Measurements from ENCODE around the gene LIPC. TPM values are rescaled to one million over a fixed set of nuclear protein-coding genes. Genes with fewer than 3 reads are reported as not detected.

LIPC gene
- total RNA-seq, 4 donors from 2014 or later = 0.81 to 4.6 (median 1.8) TPM

- WGBS, 2 donors = 70 to 77% methylated on average over 4 of the region's 4 CpGs
- no peaks in the 10 kb centered on the region for H3K27me3 ChIP-seq
- intact Hi-C loops (cut with DNase I) = loop anchor here (10.0 kb wide), 1 partner anchor 53 kb away; no protein-coding TSS in a partner anchor
- TF ChIP-seq POLR2A (IDR thresholded peaks at IDR 0.05) (no peak), CTCF (IDR thresholded peaks at IDR 0.05) (no peak)
- H3K4me3 ChIP-seq (replicated peaks in 1 of 3) = no peak overlapping the region
- peaks cover 72 to 77% of the 10 kb centered on the region in 2 donors for H3K4me1 ChIP-seq
- H3K27ac ChIP-seq = peak overlapping the region in 1 of 3 donors; percentile 83
- H3K36me3 ChIP-seq = no peaks in the 10 kb centered on the region
- no peak for DNase-seq
- H3K9me3 ChIP-seq = no peaks in the 10 kb centered on the region
These were observed 40.4 kb downstream of the LIPC start for GRCh38 chr15:58472221-58472620.

GRCh38 chr15:58472821-58473581 is 41.2 kb downstream of the LIPC start:
- Histone ChIP-seq H3K36me3 (no peaks in the 10 kb centered on the region), H3K9me3 (no peaks in the 10 kb centered on the region), H3K4me3 (replicated peaks in 1 of 3) (no peak overlapping the region), H3K27ac (peak overlapping the region in 2 of 3 donors; percentile 82 to 83), H3K27me3 (no peaks in the 10 kb centered on the region), H3K4me1 (peaks cover 72 to 76% of the 10 kb centered on the region in 2 donors)
- TF ChIP-seq CTCF (IDR thresholded peaks at IDR 0.05) (no peak), POLR2A (IDR thresholded peaks at IDR 0.05) (no peak)
- WGBS, 2 donors = 54 to 63% methylated on average over 8 of the region's 8 CpGs
- intact Hi-C loops (cut with DNase I) = loop anchor here (10.0 kb wide), 1 partner anchor 52 kb away; no protein-coding TSS in a partner anchor
- no peak for DNase-seq

- 28 to 48% methylated on average over 2 of the region's 2 CpGs for WGBS, 2 donors
- no peaks in the 10 kb centered on the region for H3K36me3 ChIP-seq
- no peak overlapping the region for H3K4me3 ChIP-seq (replicated peaks in 1 of 3)
- no peaks in the 10 kb centered on the region for H3K9me3 ChIP-seq
- H3K27me3 ChIP-seq = no peaks in the 10 kb centered on the region
- intact Hi-C loops (cut with DNase I) = loop anchor here (10.0 kb wide), 1 partner anchor 51 kb away; no protein-coding TSS in a partner anchor
- H3K27ac ChIP-seq = peak overlapping the region in 2 of 3 donors; percentile 82 to 83
- peaks cover 64 to 69% of the 10 kb centered on the region in 2 donors for H3K4me1 ChIP-seq
- no peak for TF ChIP-seq POLR2A (IDR thresholded peaks at IDR 0.05)
- TF ChIP-seq CTCF (IDR thresholded peaks at IDR 0.05) = no peak
- no peak for DNase-seq
These were observed 41.9 kb downstream of the LIPC start for GRCh38 chr15:58473724-58474123.

- intact Hi-C loops (cut with DNase I) = loop anchor here (10.0 kb wide), 1 partner anchor 50 kb away; no protein-coding TSS in a partner anchor
- WGBS, 2 donors = 50 to 100% methylated on average over 1 of the region's 1 CpG
These were observed 43.0 kb downstream of the LIPC start for GRCh38 chr15:58474741-58475323.

More at GRCh38 chr15:58474741-58475323, 43.0 kb downstream of the LIPC start:
- peaks cover 53 to 58% of the 10 kb centered on the region in 2 donors for H3K4me1 ChIP-seq
- no peaks in the 10 kb centered on the region for H3K9me3 ChIP-seq
- peak overlapping the region; percentile 72 to 83 (median 82) for H3K27ac ChIP-seq
- TF ChIP-seq CTCF (IDR thresholded peaks at IDR 0.05) = no peak
- TF ChIP-seq POLR2A (IDR thresholded peaks at IDR 0.05) = no peak
- peak; percentile 29 to 50 for DNase-seq
- H3K36me3 ChIP-seq = no peaks in the 10 kb centered on the region
- no peaks in the 10 kb centered on the region for H3K27me3 ChIP-seq
- H3K4me3 ChIP-seq (replicated peaks in 1 of 3) = no peak overlapping the region

Measured in thyroid gland (tissue), 4 donors.